Ovary (tissue), 3 donors: ENCODE data around the gene NUDCD3.

Experiments used
- EP300 ChIP-seq: sonication (generic); formaldehyde crosslinking; IDR thresholded peaks from one replicate; pipeline ENCODE4 v1.6.1; 2017; ENCODE audit warnings: antibody characterized with exemption
- POLR2A ChIP-seq: fragments of 450-650 bp; IDR thresholded peaks from one replicate; pipeline ENCODE4 v1.6.1; 2017; ENCODE audit warnings: antibody characterized with exemption, mild to moderate bottlenecking, moderate library complexity
- TF ChIP-seq, protein P1 (sequence below), 3 donors: fragments of 450-650 bp in 2 of 3; fragments of 200-600 bp in 1 of 3; IDR thresholded peaks; one replicate each; pipeline versions ENCODE4 v1.5.1 to v1.8.0; 2016 to 2022; ENCODE audit warnings: antibody characterized with exemption in 3 of 3, mild to moderate bottlenecking in 1 of 3
- donor health status: DM: no; HTN: no; CAD: no.

GRCh38 chr7:44346063-44346462 is 144.4 kb downstream of the NUDCD3 start:
- TF ChIP-seq, protein P1, sequence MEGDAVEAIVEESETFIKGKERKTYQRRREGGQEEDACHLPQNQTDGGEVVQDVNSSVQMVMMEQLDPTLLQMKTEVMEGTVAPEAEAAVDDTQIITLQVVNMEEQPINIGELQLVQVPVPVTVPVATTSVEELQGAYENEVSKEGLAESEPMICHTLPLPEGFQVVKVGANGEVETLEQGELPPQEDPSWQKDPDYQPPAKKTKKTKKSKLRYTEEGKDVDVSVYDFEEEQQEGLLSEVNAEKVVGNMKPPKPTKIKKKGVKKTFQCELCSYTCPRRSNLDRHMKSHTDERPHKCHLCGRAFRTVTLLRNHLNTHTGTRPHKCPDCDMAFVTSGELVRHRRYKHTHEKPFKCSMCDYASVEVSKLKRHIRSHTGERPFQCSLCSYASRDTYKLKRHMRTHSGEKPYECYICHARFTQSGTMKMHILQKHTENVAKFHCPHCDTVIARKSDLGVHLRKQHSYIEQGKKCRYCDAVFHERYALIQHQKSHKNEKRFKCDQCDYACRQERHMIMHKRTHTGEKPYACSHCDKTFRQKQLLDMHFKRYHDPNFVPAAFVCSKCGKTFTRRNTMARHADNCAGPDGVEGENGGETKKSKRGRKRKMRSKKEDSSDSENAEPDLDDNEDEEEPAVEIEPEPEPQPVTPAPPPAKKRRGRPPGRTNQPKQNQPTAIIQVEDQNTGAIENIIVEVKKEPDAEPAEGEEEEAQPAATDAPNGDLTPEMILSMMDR (IDR thresholded peaks at IDR 0.05), result no peak
- TF ChIP-seq POLR2A (no peak), EP300 (no peak)
